Type B pancreatic cell (in vitro differentiated cells): ENCODE results near the gene ST8SIA5. TPM values are rescaled to one million over a fixed set of nuclear protein-coding genes. Genes with fewer than 3 reads are reported as not detected.

Experiments
- DNase-seq: peaks from one replicate; pipeline ENCODE4 v3.0.0; 2021; ENCODE audit warnings: mixed read lengths; ENCODE audit not compliant: unreplicated experiment; ENCODE audit errors: extremely low spot score
- H3K27ac Mint-ChIP-seq: 2 replicates; pipeline ENCODE4 v1.8.0; 2021; ENCODE audit warnings: mild to moderate bottlenecking, mixed read lengths
- H3K27me3 Mint-ChIP-seq: 2 replicates; pipeline ENCODE4 v1.8.0; 2021; ENCODE audit warnings: mixed read lengths
- H3K36me3 Mint-ChIP-seq: 2 replicates; pipeline ENCODE4 v1.8.0; 2021; ENCODE audit warnings: mixed read lengths
- H3K4me1 Mint-ChIP-seq: one replicate; pipeline ENCODE4 v1.8.0; 2021; ENCODE audit warnings: mixed read lengths; ENCODE audit not compliant: unreplicated experiment
- H3K4me3 Mint-ChIP-seq: 2 replicates; pipeline ENCODE4 v1.8.0; 2021; ENCODE audit warnings: mild to moderate bottlenecking, mixed read lengths
- H3K9me3 Mint-ChIP-seq: 2 replicates; pipeline ENCODE4 v1.8.0; 2021; ENCODE audit warnings: mixed read lengths
- total RNA-seq: library from RNA; stranded (reverse); gene quantifications from 2 replicates; pipeline ENCODE4 v1.2.1, GENCODE V29; 2021; ENCODE audit warnings: low replicate concordance
- TF ChIP-seq, protein P1 (sequence below): fragments of 200-600 bp; sonication (generic); conservative IDR thresholded peaks from 2 replicates; pipeline ENCODE4 v1.5.0; 2021; ENCODE audit warnings: antibody characterized with exemption, mild to moderate bottlenecking

ST8SIA5 gene
- total RNA-seq, 1 donor from 2014 or later: 0.94 TPM

DNA sequence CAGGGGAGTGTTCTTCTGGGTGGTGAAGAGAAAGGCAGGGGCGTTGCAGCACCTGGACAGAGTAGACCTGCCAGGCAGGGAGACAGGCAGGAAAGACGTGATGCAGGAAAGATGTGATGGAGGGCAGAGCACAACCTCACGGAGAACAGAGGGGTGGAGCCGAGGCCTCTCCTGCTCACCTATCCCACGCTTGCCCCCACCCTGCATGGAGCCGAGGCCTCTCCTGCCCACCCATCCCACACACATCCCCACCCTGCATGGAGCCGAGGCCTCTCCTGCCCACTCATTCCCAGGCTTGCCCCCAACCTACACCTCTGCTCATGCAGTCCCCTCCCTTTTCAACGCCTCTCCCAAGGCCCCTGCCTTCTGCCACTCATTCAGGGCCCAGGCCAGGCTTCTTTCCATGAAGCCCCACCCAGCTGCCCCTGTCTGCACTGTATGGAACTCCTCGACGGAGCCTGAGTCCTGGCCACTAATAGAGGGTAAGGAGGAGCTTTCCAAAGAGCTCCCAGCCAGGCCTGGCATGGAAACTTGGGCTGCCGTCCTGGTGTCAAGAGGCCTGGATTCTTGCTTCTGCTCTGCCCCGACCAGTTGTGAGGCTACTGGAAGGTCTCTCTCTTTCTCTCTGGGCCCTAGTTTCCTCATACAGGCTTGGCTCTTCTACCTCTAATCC, 67.9 kb downstream of the ST8SIA5 start:
- H3K36me3 Mint-ChIP-seq: no peaks in the 10 kb centered on the region
- H3K4me1 Mint-ChIP-seq: no peaks in the 10 kb centered on the region
- no peak overlapping the region for H3K4me3 Mint-ChIP-seq
- TF ChIP-seq, protein P1, sequence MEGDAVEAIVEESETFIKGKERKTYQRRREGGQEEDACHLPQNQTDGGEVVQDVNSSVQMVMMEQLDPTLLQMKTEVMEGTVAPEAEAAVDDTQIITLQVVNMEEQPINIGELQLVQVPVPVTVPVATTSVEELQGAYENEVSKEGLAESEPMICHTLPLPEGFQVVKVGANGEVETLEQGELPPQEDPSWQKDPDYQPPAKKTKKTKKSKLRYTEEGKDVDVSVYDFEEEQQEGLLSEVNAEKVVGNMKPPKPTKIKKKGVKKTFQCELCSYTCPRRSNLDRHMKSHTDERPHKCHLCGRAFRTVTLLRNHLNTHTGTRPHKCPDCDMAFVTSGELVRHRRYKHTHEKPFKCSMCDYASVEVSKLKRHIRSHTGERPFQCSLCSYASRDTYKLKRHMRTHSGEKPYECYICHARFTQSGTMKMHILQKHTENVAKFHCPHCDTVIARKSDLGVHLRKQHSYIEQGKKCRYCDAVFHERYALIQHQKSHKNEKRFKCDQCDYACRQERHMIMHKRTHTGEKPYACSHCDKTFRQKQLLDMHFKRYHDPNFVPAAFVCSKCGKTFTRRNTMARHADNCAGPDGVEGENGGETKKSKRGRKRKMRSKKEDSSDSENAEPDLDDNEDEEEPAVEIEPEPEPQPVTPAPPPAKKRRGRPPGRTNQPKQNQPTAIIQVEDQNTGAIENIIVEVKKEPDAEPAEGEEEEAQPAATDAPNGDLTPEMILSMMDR: no peak
- H3K9me3 Mint-ChIP-seq: no peaks in the 10 kb centered on the region
- H3K27me3 Mint-ChIP-seq: peaks cover 3% of the 10 kb centered on the region
- no peak overlapping the region for H3K27ac Mint-ChIP-seq
- no peak for DNase-seq

DNA sequence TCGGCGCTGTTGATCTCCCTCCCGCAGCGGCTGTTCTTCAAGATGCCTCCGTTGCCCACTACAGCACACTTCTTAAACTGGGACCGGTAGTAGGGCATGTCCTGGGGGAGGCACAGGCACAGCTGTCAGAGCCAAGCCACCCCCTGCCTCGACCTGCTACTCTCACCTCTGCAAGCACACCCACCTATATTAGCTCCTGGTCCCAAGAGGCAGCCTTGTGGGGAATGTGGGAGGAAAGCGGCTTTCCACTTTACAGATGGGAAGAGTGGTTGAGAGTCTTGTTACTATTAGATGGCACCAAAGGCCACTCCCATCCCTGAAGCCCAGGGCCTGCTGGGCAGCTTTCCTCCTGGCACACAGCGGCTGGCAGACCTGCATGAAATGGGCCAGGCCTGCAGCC, 70.7 kb downstream of the ST8SIA5 start:
- Mint-ChIP-seq H3K4me3 (no peak overlapping the region), H3K27me3 (no peaks in the 10 kb centered on the region), H3K27ac (no peak overlapping the region), H3K9me3 (no peaks in the 10 kb centered on the region), H3K4me1 (no peaks in the 10 kb centered on the region), H3K36me3 (no peaks in the 10 kb centered on the region)
- no peak for DNase-seq
- TF ChIP-seq, protein P1: no peak

DNA sequence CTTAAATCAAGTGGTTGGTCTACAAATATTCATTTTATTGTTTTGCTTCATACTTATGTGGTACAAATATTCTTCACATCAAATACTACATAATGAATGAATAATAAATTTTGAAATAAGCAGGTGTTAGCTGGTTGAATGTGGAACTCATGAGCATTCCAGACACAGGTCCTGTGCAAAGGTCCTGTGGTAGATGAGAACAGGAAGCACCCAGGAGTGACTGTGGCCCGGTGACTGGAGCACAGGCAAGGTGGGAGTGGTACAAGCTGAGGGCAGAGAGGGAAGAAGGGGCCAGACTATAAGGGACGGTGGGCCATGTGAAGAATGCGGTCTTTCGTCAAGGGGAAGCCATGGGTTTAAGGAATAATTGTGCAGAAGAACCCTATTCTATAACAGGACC, 73.6 kb downstream of the ST8SIA5 start:
- H3K4me1 Mint-ChIP-seq: no peaks in the 10 kb centered on the region
- no peak for DNase-seq
- no peaks in the 10 kb centered on the region for H3K36me3 Mint-ChIP-seq
- no peak overlapping the region for H3K27ac Mint-ChIP-seq
- no peak overlapping the region for H3K4me3 Mint-ChIP-seq
- H3K9me3 Mint-ChIP-seq: no peaks in the 10 kb centered on the region
- TF ChIP-seq, protein P1: no peak
- no peaks in the 10 kb centered on the region for H3K27me3 Mint-ChIP-seq

DNA sequence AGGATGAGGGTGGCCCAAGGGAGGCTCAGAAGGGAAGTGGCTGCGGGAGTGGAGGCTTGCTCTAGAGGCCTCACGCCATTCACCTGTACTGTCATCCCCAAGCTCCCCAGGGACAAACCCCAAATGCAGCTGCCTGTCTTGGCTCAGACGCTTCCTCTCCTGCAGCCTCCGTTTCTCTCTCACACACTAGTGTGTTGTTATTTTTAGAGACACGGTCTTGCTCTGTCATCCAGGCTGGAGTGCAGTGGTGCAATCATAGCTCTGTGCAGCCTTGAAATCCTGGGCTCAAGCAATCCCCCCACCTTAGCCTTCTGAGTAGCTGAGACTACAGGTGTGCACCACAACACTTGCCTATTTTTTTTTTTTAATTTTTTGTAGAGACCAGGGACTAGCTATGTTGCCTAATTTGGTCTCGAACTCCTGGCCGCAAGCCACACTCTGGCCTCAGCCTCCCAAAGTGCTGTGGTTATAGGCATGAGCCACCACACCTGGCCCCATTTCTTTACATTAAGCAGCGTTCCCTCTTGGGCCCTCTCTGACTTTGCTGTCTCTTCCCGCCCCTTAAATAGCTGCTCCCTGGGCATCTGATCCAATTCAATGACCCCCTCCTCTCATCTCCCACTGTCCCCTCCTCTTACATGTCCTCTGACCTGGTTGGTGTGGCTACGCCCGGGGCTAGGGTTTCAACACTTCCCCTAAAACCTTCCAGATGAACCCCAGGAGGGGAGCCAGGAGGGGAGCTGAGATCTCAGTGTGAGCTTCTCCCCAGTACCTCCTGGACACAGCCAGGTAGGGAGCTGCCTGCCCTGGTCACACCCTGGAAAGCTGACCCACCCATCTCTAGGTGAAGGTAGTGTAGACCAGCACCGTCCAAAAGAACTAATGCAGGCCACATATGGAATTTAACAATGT, 75.8 kb downstream of the ST8SIA5 start:
- Mint-ChIP-seq H3K27ac (no peak overlapping the region), H3K4me1 (no peaks in the 10 kb centered on the region), H3K4me3 (no peak overlapping the region), H3K36me3 (no peaks in the 10 kb centered on the region), H3K27me3 (peaks cover 4% of the 10 kb centered on the region), H3K9me3 (no peaks in the 10 kb centered on the region)
- TF ChIP-seq, protein P1: no peak
- no peak for DNase-seq

DNA sequence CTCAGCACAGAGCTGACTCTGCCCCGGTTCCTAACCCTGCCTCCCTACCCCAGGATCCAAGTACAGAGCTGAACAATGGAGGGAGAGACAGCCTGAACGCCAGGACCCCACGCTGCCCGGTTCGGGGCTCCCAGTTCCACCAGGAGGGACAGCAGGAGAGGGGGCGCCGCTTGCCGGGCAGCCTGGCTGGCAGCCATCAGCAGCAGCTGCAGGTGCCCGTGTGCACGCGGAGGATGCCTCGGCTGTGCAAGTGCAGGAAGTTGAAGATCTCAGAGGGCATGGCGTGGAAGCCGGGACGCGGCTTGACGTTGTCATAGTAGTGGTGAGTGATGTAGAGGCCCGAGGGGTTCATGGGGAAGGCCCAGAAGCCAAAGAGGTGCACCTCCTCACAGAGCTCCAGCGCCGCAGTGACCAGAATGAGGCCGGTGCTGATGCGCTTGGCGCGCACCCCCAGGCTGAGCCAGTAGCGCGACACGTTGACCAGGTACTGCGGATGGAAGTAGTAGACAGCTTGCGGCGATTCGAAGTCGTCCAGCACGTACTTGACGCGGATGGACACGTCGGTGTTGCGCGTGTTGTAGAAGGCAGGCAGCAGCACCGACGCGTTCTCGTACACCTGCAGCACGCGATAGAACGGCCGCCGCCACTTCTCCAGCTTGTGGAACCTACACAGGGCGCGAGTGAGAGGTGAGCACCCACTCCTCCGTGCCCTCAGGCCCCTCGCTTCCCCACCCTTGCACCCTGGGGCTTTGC, 76.8 kb downstream of the ST8SIA5 start:
- H3K4me3 Mint-ChIP-seq: no peak overlapping the region
- no peaks in the 10 kb centered on the region for H3K9me3 Mint-ChIP-seq
- TF ChIP-seq, protein P1: no peak
- DNase-seq: no peak
- H3K36me3 Mint-ChIP-seq: no peaks in the 10 kb centered on the region
- H3K27ac Mint-ChIP-seq: no peak overlapping the region
- H3K27me3 Mint-ChIP-seq: peaks cover 9% of the 10 kb centered on the region
- H3K4me1 Mint-ChIP-seq: no peaks in the 10 kb centered on the region
